Esophagus muscularis mucosa (tissue), 4 donors: ENCODE data around the gene YEATS2. TPM values are rescaled to one million over a fixed set of nuclear protein-coding genes. Genes with fewer than 3 reads are reported as not detected.

Experiments
- DNase-seq: peaks from one replicate; pipeline ENCODE4 v3.0.0-alpha.2; 2017; ENCODE audit errors: extremely low spot score
- H3K27ac ChIP-seq, 4 donors: fragments of 200-600 bp; sonication (generic); replicated peaks in 1 of 4; 1 replicate in 3 of 4; 2 replicates in 1 of 4; pipeline ENCODE4 v1.5.1; 2016 to 2019; ENCODE audit warnings: mild to moderate bottlenecking in 1 of 4
- H3K27me3 ChIP-seq, 4 donors: fragments of 200-600 bp; sonication (generic); one replicate each; pipeline versions ENCODE4 v1.5.1 to v1.6.0; 2016 to 2019
- H3K36me3 ChIP-seq, 4 donors: fragments of 200-600 bp; sonication (generic); one replicate each; pipeline ENCODE4 v1.5.1; 2016 to 2019
- H3K4me1 ChIP-seq, 4 donors: fragments of 200-600 bp; sonication (generic); one replicate each; pipeline ENCODE4 v1.5.1; 2016 to 2019
- H3K4me3 ChIP-seq, 4 donors: fragments of 200-600 bp; sonication (generic); 1 replicate in 2 of 4; 2 replicates in 2 of 4; pipeline ENCODE4 v1.5.1; 2016 to 2019; ENCODE audit warnings: mild to moderate bottlenecking in 4 of 4, moderate library complexity in 1 of 4
- H3K9me3 ChIP-seq, 4 donors: fragments of 200-600 bp; sonication (generic); 1 replicate in 3 of 4; 2 replicates in 1 of 4; pipeline ENCODE4 v1.5.1; 2016 to 2019
- EP300 ChIP-seq: sonication (generic); formaldehyde crosslinking; IDR thresholded peaks from one replicate; pipeline ENCODE4 v1.6.1; 2017; ENCODE audit warnings: antibody characterized with exemption
- POLR2A ChIP-seq: fragments of 450-650 bp; IDR thresholded peaks from one replicate; pipeline ENCODE4 v1.6.1; 2017; ENCODE audit warnings: antibody characterized with exemption, moderate library complexity, mild to moderate bottlenecking, low read depth
- POLR2AphosphoS5 ChIP-seq, 2 donors: sonication (generic); formaldehyde crosslinking; IDR thresholded peaks; one replicate each; pipeline ENCODE4 v1.6.1; 2017; ENCODE audit warnings: antibody characterized with exemption in 2 of 2
- WGBS: methylation state at CpG from one replicate; pipeline ENCODE4 v1.1.5; 2018; 5-methylcytosine and 5-hydroxymethylcytosine counted together
- intact Hi-C: fragments of 100-400 bp; cut with DNase I; formaldehyde crosslinking; loops from one replicate; pipeline ENCODE4 v1.15.1; 2023
- total RNA-seq, 4 donors: library from RNA; depleted of rRNA; stranded (reverse); fragments of >200 nt; gene quantifications; one replicate each; pipeline versions ENCODE4 v1.1.0 to v1.2.1, GENCODE V29; 2016
- TF ChIP-seq, protein P1 (sequence below), 3 experiments: fragments of 200-600 bp in 2 of 3; fragments of 450-650 bp in 1 of 3; sonication (generic) in 2 of 3; IDR thresholded peaks; one replicate each; pipeline ENCODE4 v1.5.1; 2017 to 2019; ENCODE audit warnings: antibody characterized with exemption in 3 of 3, mild to moderate bottlenecking in 2 of 3, moderate library complexity in 1 of 3

The YEATS2 gene
- total RNA-seq, 4 donors from 2014 or later = 18.2 to 34.3 (median 29.5) TPM

DNA sequence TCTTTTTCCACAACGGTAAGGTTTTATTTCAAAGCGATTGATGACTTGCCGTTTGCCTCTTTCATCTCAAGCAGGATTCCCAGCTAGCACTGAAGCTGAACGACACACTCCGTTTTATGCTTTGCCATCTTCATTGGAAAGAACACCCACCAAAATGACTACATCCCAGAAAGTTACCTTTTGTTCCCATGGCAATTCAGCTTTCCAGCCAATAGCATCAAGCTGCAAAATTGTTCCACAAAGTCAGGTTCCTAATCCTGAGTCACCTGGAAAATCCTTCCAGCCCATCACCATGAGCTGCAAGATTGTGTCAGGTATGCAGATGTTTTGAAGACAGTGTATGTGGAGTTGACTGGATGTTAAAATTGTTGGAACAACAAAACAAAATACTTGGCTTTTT is 56.5 kb downstream of the YEATS2 start:
- intact Hi-C loops = no loop called here
- 89% methylated on average over 5 of the region's 5 CpGs for WGBS
- Histone ChIP-seq H3K36me3 (peaks cover 23 to 81% (median 68%) of the 10 kb centered on the region in 4 donors), H3K4me3 (no peak overlapping the region), H3K4me1 (no peaks in the 10 kb centered on the region), H3K9me3 (no peaks in the 10 kb centered on the region), H3K27ac (no peak overlapping the region), H3K27me3 (no peaks in the 10 kb centered on the region)
- DNase-seq = no peak
- no peak for TF ChIP-seq EP300
- TF ChIP-seq POLR2A = no peak
- TF ChIP-seq, protein P1, sequence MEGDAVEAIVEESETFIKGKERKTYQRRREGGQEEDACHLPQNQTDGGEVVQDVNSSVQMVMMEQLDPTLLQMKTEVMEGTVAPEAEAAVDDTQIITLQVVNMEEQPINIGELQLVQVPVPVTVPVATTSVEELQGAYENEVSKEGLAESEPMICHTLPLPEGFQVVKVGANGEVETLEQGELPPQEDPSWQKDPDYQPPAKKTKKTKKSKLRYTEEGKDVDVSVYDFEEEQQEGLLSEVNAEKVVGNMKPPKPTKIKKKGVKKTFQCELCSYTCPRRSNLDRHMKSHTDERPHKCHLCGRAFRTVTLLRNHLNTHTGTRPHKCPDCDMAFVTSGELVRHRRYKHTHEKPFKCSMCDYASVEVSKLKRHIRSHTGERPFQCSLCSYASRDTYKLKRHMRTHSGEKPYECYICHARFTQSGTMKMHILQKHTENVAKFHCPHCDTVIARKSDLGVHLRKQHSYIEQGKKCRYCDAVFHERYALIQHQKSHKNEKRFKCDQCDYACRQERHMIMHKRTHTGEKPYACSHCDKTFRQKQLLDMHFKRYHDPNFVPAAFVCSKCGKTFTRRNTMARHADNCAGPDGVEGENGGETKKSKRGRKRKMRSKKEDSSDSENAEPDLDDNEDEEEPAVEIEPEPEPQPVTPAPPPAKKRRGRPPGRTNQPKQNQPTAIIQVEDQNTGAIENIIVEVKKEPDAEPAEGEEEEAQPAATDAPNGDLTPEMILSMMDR (IDR thresholded peaks at IDR 0.05) = no peak
- TF ChIP-seq POLR2AphosphoS5 (IDR thresholded peaks at IDR 0.05) = no peak

DNA sequence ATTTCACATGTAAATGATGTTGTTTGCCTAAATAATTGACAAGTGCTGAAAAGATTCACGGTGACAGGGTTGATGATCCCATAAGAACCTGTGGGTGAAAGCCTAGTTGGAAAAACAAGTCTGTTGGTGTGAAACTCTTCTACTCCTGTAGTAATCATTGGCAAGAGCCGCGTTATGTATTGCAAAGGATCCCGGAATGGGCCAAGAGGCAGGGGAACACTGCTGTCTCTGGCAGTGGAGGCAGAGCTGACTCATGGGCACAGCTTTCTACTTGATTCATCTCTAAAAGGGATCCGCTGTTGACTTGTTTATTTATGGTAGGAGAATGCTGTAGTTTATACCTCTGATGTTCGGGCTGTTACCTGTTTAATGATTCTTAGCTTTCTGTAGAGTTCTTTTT is 64.7 kb downstream of the YEATS2 start:
- H3K36me3 ChIP-seq = peaks cover 13 to 64% (median 45%) of the 10 kb centered on the region in 4 donors

DNA sequence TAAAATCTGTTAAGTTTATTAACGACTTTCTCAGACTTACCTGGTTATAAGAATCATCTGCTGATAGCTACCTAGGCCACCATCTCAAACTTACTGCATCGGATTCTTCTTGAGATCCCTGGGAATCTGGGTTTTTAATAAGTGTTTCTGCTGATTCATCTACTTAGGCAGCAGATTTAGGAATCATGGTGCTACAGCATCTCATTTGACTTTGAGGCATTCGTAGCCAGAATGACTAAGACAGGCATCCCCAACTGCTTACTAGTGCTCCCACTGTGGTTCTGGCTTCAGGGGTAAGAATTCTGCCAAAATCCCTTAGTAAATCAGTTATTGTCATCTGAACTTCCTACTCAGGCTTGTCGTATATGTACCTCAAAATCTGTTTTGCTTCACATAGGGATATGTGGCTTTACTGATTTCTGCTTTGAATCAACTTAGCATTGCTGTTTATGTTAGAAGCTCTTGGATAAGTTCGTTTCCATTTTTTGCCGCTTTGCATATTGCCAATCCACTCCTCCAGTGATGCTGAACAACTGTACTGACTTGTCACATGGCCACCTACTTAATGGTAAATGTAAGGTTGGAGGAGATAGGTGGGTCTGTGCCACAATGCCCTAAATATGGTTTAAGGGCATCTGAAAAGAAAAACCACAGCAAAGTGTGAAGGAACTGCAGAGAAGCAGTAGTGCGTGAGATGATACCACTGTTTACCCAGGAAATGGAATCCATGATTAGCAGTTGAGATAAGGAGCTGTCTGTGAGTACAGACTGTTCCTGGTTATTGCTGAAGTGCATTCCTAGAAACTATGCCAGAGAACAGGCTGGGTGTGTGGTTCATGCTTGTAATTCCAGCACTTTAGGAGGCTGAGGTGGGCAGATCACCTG is 67.5 kb downstream of the YEATS2 start:
- Histone ChIP-seq H3K27me3 (no peaks in the 10 kb centered on the region), H3K4me1 (peaks cover 0 to 21% (median 16%) of the 10 kb centered on the region in 4 donors)
- 83% methylated on average over 7 of the region's 7 CpGs for WGBS

More for the DNA sequence above, 64.7 kb downstream of the YEATS2 start:
- H3K4me3 ChIP-seq = no peak overlapping the region
- H3K9me3 ChIP-seq = no peaks in the 10 kb centered on the region
- no peak for DNase-seq
- no peaks in the 10 kb centered on the region for H3K27me3 ChIP-seq
- no peak overlapping the region for H3K27ac ChIP-seq
- intact Hi-C loops = no loop called here
- WGBS = 91% methylated on average over 6 of the region's 6 CpGs
- H3K4me1 ChIP-seq = peaks cover 0 to 19% (median 16%) of the 10 kb centered on the region in 4 donors
- TF ChIP-seq POLR2AphosphoS5 (IDR thresholded peaks at IDR 0.05) (no peak), POLR2A (no peak), EP300 (no peak)
- TF ChIP-seq, protein P1 (IDR thresholded peaks at IDR 0.05) = no peak

GRCh38 chr3:183766107-183766506 is 68.5 kb downstream of the YEATS2 start:
- H3K27ac ChIP-seq = no peak overlapping the region
- peaks cover 0 to 21% (median 16%) of the 10 kb centered on the region in 4 donors for H3K4me1 ChIP-seq
- TF ChIP-seq POLR2AphosphoS5 (IDR thresholded peaks at IDR 0.05) = no peak
- no peak for TF ChIP-seq POLR2A
- TF ChIP-seq, protein P1 (IDR thresholded peaks at IDR 0.05) = no peak
- TF ChIP-seq EP300 = no peak
- no peaks in the 10 kb centered on the region for H3K27me3 ChIP-seq
- DNase-seq = no peak
- intact Hi-C loops = no loop called here
- H3K9me3 ChIP-seq = no peaks in the 10 kb centered on the region
- H3K4me3 ChIP-seq = no peak overlapping the region
- peaks cover 17 to 60% (median 42%) of the 10 kb centered on the region in 4 donors for H3K36me3 ChIP-seq

More for the DNA sequence above, 67.5 kb downstream of the YEATS2 start:
- no peak for DNase-seq
- H3K4me3 ChIP-seq = no peak overlapping the region
- no peak for TF ChIP-seq EP300
- no peak for TF ChIP-seq POLR2AphosphoS5 (IDR thresholded peaks at IDR 0.05)
- no peak for TF ChIP-seq POLR2A
- TF ChIP-seq, protein P1 (IDR thresholded peaks at IDR 0.05) = no peak
- intact Hi-C loops = no loop called here
- H3K36me3 ChIP-seq = peaks cover 17 to 61% (median 47%) of the 10 kb centered on the region in 4 donors
- no peak overlapping the region for H3K27ac ChIP-seq
- no peaks in the 10 kb centered on the region for H3K9me3 ChIP-seq
